Naive thymus-derived CD8-positive, alpha-beta T cell (primary cell): Measurements from ENCODE around the gene CARS2. TPM values are rescaled to one million over a fixed set of nuclear protein-coding genes. Genes with fewer than 3 reads are reported as not detected.

ENCODE experiments used
- ATAC-seq, 2 donors: fragments of 150-1000 bp; cut with Tn5 transposase in 1 of 2; sonication (Bioruptor Pico), chemical (Tn5 transposase) in 1 of 2; 1 replicate in 1 of 2; 2 replicates in 1 of 2; pipeline ENCODE4 v1.10.0; 2021; ENCODE audit warnings: mild to moderate bottlenecking in 2 of 2, moderate library complexity in 2 of 2
- POLR2A ChIA-PET: fragments of 350-600 bp; sonication (Branson Sonifier 250); formaldehyde crosslinking; loops from one replicate; lab custom pipeline; 2021; ENCODE audit warnings: antibody characterized with exemption; lab: Charles Lee
- DNase-seq, 10 donors: peaks; one replicate each; pipeline versions ENCODE4 v3.0.0 to v3.0.0-alpha.2; 2020 to 2022
- H3K27ac Mint-ChIP-seq, 10 donors: one replicate each; pipeline ENCODE4 v1.8.0; 2020 to 2022; ENCODE audit warnings: mild to moderate bottlenecking in 10 of 10, mixed read lengths in 10 of 10, moderate library complexity in 4 of 10, inconsistent platforms in 1 of 10
- H3K27me3 Mint-ChIP-seq, 5 donors: one replicate each; pipeline ENCODE4 v1.8.0; 2021 to 2022; ENCODE audit warnings: mixed read lengths in 5 of 5
- H3K36me3 Mint-ChIP-seq, 3 donors: one replicate each; pipeline ENCODE4 v1.8.0; 2020 to 2022; ENCODE audit warnings: mixed read lengths in 3 of 3, mild to moderate bottlenecking in 2 of 3, inconsistent platforms in 1 of 3
- H3K4me1 Mint-ChIP-seq, 4 donors: one replicate each; pipeline ENCODE4 v1.8.0; 2021 to 2022; ENCODE audit warnings: mixed read lengths in 4 of 4
- H3K4me3 Mint-ChIP-seq, 10 donors: one replicate each; pipeline ENCODE4 v1.8.0; 2020 to 2022; ENCODE audit warnings: mild to moderate bottlenecking in 10 of 10, mixed read lengths in 10 of 10, moderate library complexity in 6 of 10, inconsistent platforms in 1 of 10
- H3K9me3 Mint-ChIP-seq, 9 donors: one replicate each; pipeline ENCODE4 v1.8.0; 2020 to 2022; ENCODE audit warnings: mixed read lengths in 9 of 9, mild to moderate bottlenecking in 3 of 9, inconsistent platforms in 1 of 9, moderate library complexity in 1 of 9
- polyA plus RNA-seq, 3 donors: library from polyadenylated mRNA; unstranded; fragments of 300-500 nt; fragmentation: Illumina TruSeq; gene quantifications; one replicate each; pipeline ENCODE4 v1.2.3, GENCODE V29; 2021
- total RNA-seq, 8 experiments: library from RNA in 2 of 8; stranded (reverse) in 2 of 8; gene quantifications; one replicate each; pipeline ENCODE4 v1.2.3 and lab custom pipeline; 2021 to 2026

CARS2 gene
- total and polyA plus RNA-seq, 5 experiments from 2014 or later, result 35.9 to 124 (median 47.1) TPM

GRCh38 chr13:110689041-110689440 is 16.9 kb downstream of the CARS2 start:
- ATAC-seq (no peak), DNase-seq (no peak)
- H3K27me3 Mint-ChIP-seq, result no peaks in the 10 kb centered on the region
- peaks cover 0 to 13% (median 2%) of the 10 kb centered on the region in 4 donors for H3K4me1 Mint-ChIP-seq
- H3K27ac Mint-ChIP-seq, result peak overlapping the region in 2 of 10 donors; percentile 44 to 47
- peaks cover 0 to 72% (median 9%) of the 10 kb centered on the region in 3 donors for H3K36me3 Mint-ChIP-seq
- H3K4me3 Mint-ChIP-seq, result no peak overlapping the region
- POLR2A ChIA-PET, result no interaction called here
- no peaks in the 10 kb centered on the region for H3K9me3 Mint-ChIP-seq

GRCh38 chr13:110687736-110688135 is 18.2 kb downstream of the CARS2 start:
- peaks cover 0 to 70% (median 9%) of the 10 kb centered on the region in 3 donors for H3K36me3 Mint-ChIP-seq

DNA sequence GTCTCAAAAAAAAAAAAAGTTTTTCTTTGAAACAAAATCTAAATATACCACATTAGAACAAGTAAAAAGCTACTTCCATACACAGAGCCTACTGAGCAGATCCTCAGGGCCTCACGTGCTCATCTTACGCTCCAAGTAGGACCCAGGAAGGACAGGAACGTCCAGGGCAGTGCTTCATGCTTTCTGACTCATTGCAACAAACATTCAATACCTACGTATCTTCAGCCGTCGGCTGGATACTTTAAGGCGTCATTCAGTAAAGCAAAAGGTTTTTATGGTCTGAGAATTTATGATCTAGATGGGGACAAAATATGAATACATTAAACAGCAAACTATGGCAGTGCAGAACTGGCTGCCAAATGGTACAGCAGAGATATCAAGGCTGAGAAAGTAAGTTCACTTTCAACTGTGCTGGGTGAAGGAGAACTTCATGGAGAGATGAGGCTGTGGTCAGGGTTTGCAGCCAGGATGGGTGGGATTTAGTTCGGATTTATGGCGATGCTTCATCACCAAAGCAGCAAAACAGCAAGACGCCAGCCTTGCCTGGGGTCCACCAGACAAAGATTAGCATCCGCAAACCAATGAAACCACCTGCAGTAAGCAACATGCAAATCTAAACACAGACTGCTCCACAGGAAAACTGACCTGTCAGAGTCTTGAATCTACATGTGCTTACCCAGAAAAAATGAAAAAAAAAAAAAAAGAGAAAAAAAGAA is 20.5 kb downstream of the CARS2 start:
- POLR2A ChIA-PET, result no interaction called here
- no peak for ATAC-seq
- DNase-seq, result no peak
- H3K4me3 Mint-ChIP-seq, result no peak overlapping the region
- peaks cover 5 to 76% (median 15%) of the 10 kb centered on the region in 3 donors for H3K36me3 Mint-ChIP-seq
- H3K27me3 Mint-ChIP-seq, result no peaks in the 10 kb centered on the region
- H3K9me3 Mint-ChIP-seq, result no peaks in the 10 kb centered on the region
- peak overlapping the region in 3 of 10 donors; percentile 6 to 88 (median 9) for H3K27ac Mint-ChIP-seq
- peaks cover under 1 to 15% (median 4%) of the 10 kb centered on the region in 4 donors for H3K4me1 Mint-ChIP-seq

More at GRCh38 chr13:110687736-110688135, 18.2 kb downstream of the CARS2 start:
- Mint-ChIP-seq H3K9me3 (no peaks in the 10 kb centered on the region), H3K27me3 (no peaks in the 10 kb centered on the region), H3K4me1 (peaks cover 0 to 18% (median 2%) of the 10 kb centered on the region in 4 donors), H3K27ac (no peak overlapping the region), H3K4me3 (no peak overlapping the region)
- DNase-seq, result no peak
- POLR2A ChIA-PET, result interaction anchor here (0.7 kb wide), 1 partner anchor 465 kb away, joined by 5 read pairs; no protein-coding TSS in a partner anchor
- no peak for ATAC-seq

- ATAC-seq (no peak), DNase-seq (no peak)
- Mint-ChIP-seq H3K36me3 (peaks cover 5 to 78% (median 15%) of the 10 kb centered on the region in 3 donors), H3K27ac (no peak overlapping the region), H3K27me3 (no peaks in the 10 kb centered on the region), H3K4me1 (peaks cover 2 to 12% (median 5%) of the 10 kb centered on the region in 4 donors), H3K9me3 (no peaks in the 10 kb centered on the region), H3K4me3 (no peak overlapping the region)
- POLR2A ChIA-PET, result interaction anchor here (3.0 kb wide), 1 partner anchor 30 kb away, joined by 17 read pairs; the partner anchor contains the start of gene ING1
Measured at GRCh38 chr13:110684388-110685056, 21.4 kb downstream of the CARS2 start.

DNA sequence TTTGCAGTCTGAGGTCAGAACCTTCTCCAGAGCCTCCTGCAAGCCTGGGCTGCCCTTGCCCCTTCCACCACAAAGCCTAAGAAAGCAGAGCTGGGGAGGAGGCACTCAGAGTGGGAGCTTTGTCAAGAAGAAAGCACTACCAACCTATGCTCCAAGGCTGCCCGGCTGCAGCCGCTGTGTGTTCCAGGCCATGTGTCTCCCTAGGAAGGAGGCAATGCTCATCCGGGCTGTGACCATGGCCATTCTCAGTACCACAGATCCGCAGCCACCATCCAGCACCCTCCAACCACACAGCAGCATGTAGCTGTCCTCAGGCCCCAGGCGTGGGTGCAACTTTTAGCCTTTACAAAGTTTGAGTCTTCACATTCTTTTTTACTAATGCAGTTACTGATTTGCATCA is 22.0 kb downstream of the CARS2 start:
- no peak overlapping the region for H3K27ac Mint-ChIP-seq
- peaks cover 2 to 10% (median 5%) of the 10 kb centered on the region in 4 donors for H3K4me1 Mint-ChIP-seq
- no peak for ATAC-seq
- H3K9me3 Mint-ChIP-seq, result no peaks in the 10 kb centered on the region
- no peak for DNase-seq
- peaks cover 5 to 79% (median 16%) of the 10 kb centered on the region in 3 donors for H3K36me3 Mint-ChIP-seq
- peak overlapping the region in 1 of 10 donors; percentile 29 for H3K4me3 Mint-ChIP-seq
- POLR2A ChIA-PET, result interaction anchor here (1.6 to 3.0 kb wide), 2 partner anchors 28 to 31 kb away, joined by 7 to 17 read pairs; partner anchors contain the start of gene ING1
- no peaks in the 10 kb centered on the region for H3K27me3 Mint-ChIP-seq

DNA sequence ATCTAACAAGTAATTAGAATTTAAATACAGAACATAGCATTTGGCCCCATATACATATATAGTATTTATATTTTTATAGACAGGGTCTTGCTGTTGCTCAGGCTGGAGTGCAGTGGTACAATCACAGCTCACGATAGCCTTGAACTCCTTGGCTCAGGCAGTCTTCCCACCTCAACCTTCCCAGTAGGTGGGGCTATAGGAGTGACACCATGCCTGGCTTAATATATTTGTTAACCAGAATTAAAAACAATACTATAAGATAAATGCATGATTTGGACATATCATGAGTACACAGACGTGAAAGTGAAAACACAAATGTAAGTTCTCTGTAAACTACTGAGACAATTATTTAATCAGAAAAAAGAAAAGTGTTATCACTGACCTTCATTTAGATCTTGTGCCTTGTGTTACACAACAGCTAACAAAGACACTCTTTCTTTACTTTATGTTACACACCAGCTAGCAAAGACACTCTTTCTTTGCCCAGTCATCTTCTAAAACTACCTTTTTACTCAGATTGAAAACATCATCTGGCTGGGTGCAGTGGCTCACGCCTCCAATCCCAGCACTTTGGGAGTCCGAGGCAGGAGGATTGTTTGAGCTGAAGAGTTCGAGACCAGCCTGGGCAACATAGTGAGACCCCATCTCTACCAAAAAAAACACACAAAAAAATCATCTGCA is 22.6 kb downstream of the CARS2 start:
- ATAC-seq (peak; percentile 70), DNase-seq (peak in 6 of 10 donors; percentile 8 to 73 (median 28))
- POLR2A ChIA-PET, result interaction anchor here (1.6 to 3.0 kb wide), 2 partner anchors 29 to 31 kb away, joined by 7 to 17 read pairs; partner anchors contain the start of gene ING1
- H3K27me3 Mint-ChIP-seq, result no peaks in the 10 kb centered on the region
- H3K9me3 Mint-ChIP-seq, result no peaks in the 10 kb centered on the region
- H3K4me3 Mint-ChIP-seq, result peak overlapping the region in 1 of 10 donors; percentile 29
- H3K4me1 Mint-ChIP-seq, result peaks cover 5 to 8% (median 6%) of the 10 kb centered on the region in 4 donors
- H3K36me3 Mint-ChIP-seq, result peaks cover 5 to 79% (median 22%) of the 10 kb centered on the region in 3 donors
- H3K27ac Mint-ChIP-seq, result peak overlapping the region in 3 of 10 donors; percentile 17 to 34 (median 22)

DNA sequence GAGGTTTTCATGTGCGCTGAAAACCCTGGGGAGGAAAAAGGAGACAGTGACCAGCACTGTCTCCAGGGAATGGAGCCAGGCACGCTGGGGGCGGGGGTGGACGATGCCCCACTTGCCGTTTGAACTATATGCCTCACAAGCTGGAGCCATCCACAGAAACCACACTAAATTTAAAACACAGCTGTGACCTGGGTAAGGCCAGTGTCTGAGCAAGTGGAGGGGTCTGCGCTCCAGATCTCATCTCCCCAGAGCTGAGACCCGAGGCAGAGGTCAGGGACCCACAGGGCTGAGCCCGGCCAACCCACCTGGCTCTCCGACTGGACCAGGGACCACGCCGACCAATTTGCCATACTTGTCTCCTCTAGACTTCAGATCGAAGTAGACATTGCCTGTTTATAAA is 23.2 kb downstream of the CARS2 start:
- Mint-ChIP-seq H3K9me3 (no peaks in the 10 kb centered on the region), H3K27ac (no peak overlapping the region), H3K27me3 (no peaks in the 10 kb centered on the region), H3K4me3 (no peak overlapping the region), H3K36me3 (peaks cover 5 to 79% (median 26%) of the 10 kb centered on the region in 3 donors), H3K4me1 (peaks cover 5 to 11% (median 9%) of the 10 kb centered on the region in 4 donors)
- DNase-seq (no peak), ATAC-seq (no peak)
- POLR2A ChIA-PET, result interaction anchor here (1.6 to 3.0 kb wide), 2 partner anchors 30 to 32 kb away, joined by 7 to 17 read pairs; partner anchors contain the start of gene ING1

DNA sequence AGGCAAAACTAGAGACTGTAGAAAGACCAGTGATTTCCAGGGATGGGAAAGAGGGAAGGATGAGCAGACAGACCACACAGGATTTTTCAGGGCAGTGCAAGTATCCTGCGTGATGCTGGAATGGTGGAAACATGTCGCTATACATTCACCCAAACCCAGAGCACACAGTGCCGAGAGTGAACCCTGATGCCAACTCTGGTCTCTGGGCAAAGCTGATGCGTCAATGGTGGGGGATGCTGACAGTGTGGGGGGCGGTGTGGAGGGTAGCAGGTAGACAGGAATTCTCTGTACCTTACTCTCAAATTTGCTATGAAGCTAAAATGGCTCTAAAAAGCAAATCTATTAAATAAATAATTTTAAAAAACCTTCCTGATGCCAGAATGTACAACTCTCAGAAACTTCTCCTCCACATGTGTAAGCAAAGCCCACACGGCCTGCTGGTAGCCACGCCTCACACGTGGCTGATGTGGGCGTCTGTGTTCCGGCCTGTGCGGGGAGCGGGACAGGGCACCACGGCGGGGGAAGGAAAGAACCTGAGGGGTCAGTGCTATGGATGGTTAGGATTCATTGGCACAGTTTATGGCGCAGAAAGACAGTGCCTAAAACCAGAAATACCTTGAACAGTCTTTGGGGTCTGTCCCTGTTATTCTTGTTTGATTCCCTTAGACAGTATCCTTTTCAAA is 23.9 kb downstream of the CARS2 start:
- Mint-ChIP-seq H3K27ac (no peak overlapping the region), H3K9me3 (no peaks in the 10 kb centered on the region), H3K36me3 (peaks cover 5 to 72% (median 25%) of the 10 kb centered on the region in 3 donors), H3K4me1 (peaks cover 5 to 11% (median 9%) of the 10 kb centered on the region in 4 donors), H3K27me3 (no peaks in the 10 kb centered on the region), H3K4me3 (no peak overlapping the region)
- POLR2A ChIA-PET, result interaction anchor here (1.2 to 3.0 kb wide), 3 partner anchors 30 to 33 kb away, joined by 5 to 17 read pairs (median 7); partner anchors contain the start of gene ING1
- ATAC-seq (no peak), DNase-seq (no peak)

DNA sequence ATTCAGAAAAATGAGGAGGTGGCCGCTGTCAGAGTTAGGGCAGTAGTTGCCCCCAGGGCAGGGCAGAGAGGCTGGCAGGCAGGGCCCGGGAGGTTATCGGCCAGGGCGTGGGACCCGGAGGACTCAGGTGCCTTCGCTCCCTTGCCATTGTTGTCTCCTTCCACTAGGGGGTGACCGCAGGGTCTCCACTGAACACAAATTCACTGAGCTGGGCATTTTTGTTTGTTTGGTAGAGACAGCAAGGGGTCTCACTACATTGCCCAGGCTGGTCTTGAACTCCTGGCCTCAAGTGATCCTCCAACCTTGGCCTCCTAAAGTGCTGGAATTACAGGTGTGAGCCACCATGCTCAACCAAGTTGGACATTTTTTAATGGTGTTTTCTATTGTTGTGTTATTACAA is 25.1 kb downstream of the CARS2 start:
- no peaks in the 10 kb centered on the region for H3K27me3 Mint-ChIP-seq
- H3K9me3 Mint-ChIP-seq, result no peaks in the 10 kb centered on the region
- DNase-seq (peak in 3 of 10 donors; percentile 16 to 20 (median 19)), ATAC-seq (peak; percentile 27)
- peaks cover 5 to 21% (median 15%) of the 10 kb centered on the region in 4 donors for H3K4me1 Mint-ChIP-seq
- no peak overlapping the region for H3K4me3 Mint-ChIP-seq
- H3K36me3 Mint-ChIP-seq, result peaks cover 5 to 72% (median 29%) of the 10 kb centered on the region in 3 donors
- peak overlapping the region in 3 of 10 donors; percentile 25 to 49 (median 30) for H3K27ac Mint-ChIP-seq
- POLR2A ChIA-PET, result interaction anchor here (1.2 kb wide), 1 partner anchor 32 kb away, joined by 5 read pairs; no protein-coding TSS in a partner anchor

- no peaks in the 10 kb centered on the region for H3K9me3 Mint-ChIP-seq
- ATAC-seq, result peak in 1 of 2 donors; percentile 6
- POLR2A ChIA-PET, result no interaction called here
- no peak for DNase-seq
- H3K36me3 Mint-ChIP-seq, result peaks cover 5 to 77% (median 39%) of the 10 kb centered on the region in 3 donors
- no peaks in the 10 kb centered on the region for H3K27me3 Mint-ChIP-seq
- H3K4me3 Mint-ChIP-seq, result no peak overlapping the region
- no peak overlapping the region for H3K27ac Mint-ChIP-seq
- H3K4me1 Mint-ChIP-seq, result peaks cover 5 to 41% (median 21%) of the 10 kb centered on the region in 4 donors
Measured at GRCh38 chr13:110677731-110678545, 28.0 kb downstream of the CARS2 start.
